Neural progenitor cell (in vitro differentiated cells): Measurements from ENCODE around the gene LELP1. TPM values are rescaled to one million over a fixed set of nuclear protein-coding genes. Genes with fewer than 3 reads are reported as not detected.

Experiments
- DNase-seq: peaks from one replicate; pipeline ENCODE4 v3.0.0-alpha.2; 2016; ENCODE audit warnings: low spot score
- H2AFZ ChIP-seq: fragments of 200-600 bp; sonication (generic); replicated peaks from 2 replicates; pipeline ENCODE4 v1.6.1; 2016; ENCODE audit warnings: antibody characterized with exemption
- H3F3A ChIP-seq: fragments of 200-600 bp; sonication (generic); 2 replicates; pipeline ENCODE4 v1.6.1; 2016; ENCODE audit warnings: antibody characterized with exemption, low read depth
- H3K27ac ChIP-seq: fragments of 200-600 bp; sonication (generic); 2 replicates; pipeline ENCODE4 v1.5.1; 2016; ENCODE audit warnings: mild to moderate bottlenecking
- H3K27me3 ChIP-seq: fragments of 200-600 bp; sonication (generic); 2 replicates; pipeline ENCODE4 v1.6.1; 2016; ENCODE audit warnings: mild to moderate bottlenecking, moderate library complexity
- H3K36me3 ChIP-seq: fragments of 200-600 bp; sonication (generic); 2 replicates; pipeline ENCODE4 v1.5.1; 2016
- H3K4me1 ChIP-seq: fragments of 200-600 bp; sonication (generic); 2 replicates; pipeline ENCODE4 v1.6.1; 2016; ENCODE audit warnings: mixed run types
- H3K4me2 ChIP-seq: fragments of 200-600 bp; sonication (generic); 2 replicates; pipeline ENCODE4 v1.6.1; 2016
- H3K4me3 ChIP-seq: fragments of 200-600 bp; sonication (generic); 2 replicates; pipeline ENCODE4 v1.5.1; 2016
- H3K79me2 ChIP-seq: fragments of 200-600 bp; sonication (generic); 2 replicates; pipeline ENCODE4 v1.6.1; 2016; ENCODE audit warnings: low read depth
- H3K9ac ChIP-seq: fragments of 200-600 bp; sonication (generic); 2 replicates; pipeline ENCODE4 v1.6.1; 2016
- H3K9me3 ChIP-seq: fragments of 200-600 bp; sonication (generic); 2 replicates; pipeline ENCODE4 v1.5.1; 2016; ENCODE audit warnings: low read depth
- H4K20me1 ChIP-seq: fragments of 200-600 bp; sonication (generic); 2 replicates; pipeline ENCODE4 v1.6.1; 2016; ENCODE audit warnings: low read depth
- H3K27ac Mint-ChIP-seq: 3 replicates; pipeline ENCODE4 v1.8.0; 2021; ENCODE audit warnings: mixed read lengths
- H3K27me3 Mint-ChIP-seq: 2 replicates; pipeline ENCODE4 v1.8.0; 2022; ENCODE audit warnings: low read depth, mild to moderate bottlenecking, inconsistent platforms, moderate library complexity, mixed read lengths; ENCODE audit not compliant: insufficient read depth
- H3K36me3 Mint-ChIP-seq: 3 replicates; pipeline ENCODE4 v1.8.0; 2021; ENCODE audit warnings: mixed read lengths
- H3K4me1 Mint-ChIP-seq: 3 replicates; pipeline ENCODE4 v1.8.0; 2021; ENCODE audit warnings: mixed read lengths
- H3K4me3 Mint-ChIP-seq: 3 replicates; pipeline ENCODE4 v1.8.0; 2021; ENCODE audit warnings: mild to moderate bottlenecking, moderate library complexity, mixed read lengths
- H3K9me3 Mint-ChIP-seq: 3 replicates; pipeline ENCODE4 v1.8.0; 2020; ENCODE audit warnings: mixed read lengths
- EZH2 ChIP-seq: fragments of 200-600 bp; sonication (generic); IDR thresholded peaks from 2 replicates; pipeline ENCODE4 v1.6.1; 2017; ENCODE audit warnings: antibody characterized with exemption, mild to moderate bottlenecking, moderate library complexity
- EZH2phosphoT487 ChIP-seq: fragments of 200-600 bp; sonication (generic); IDR thresholded peaks from 2 replicates; pipeline ENCODE4 v1.6.1; 2017; ENCODE audit warnings: antibody characterized with exemption
- total RNA-seq: library from RNA; depleted of rRNA; stranded (reverse); fragments of >200 nt; gene quantifications from 2 replicates; pipeline ENCODE4 v1.2.3, GENCODE V29; 2015; ENCODE audit warnings: low replicate concordance
- TF ChIP-seq, protein P1 (sequence below): fragments of 200-600 bp; sonication (generic); IDR thresholded peaks from 2 replicates; pipeline ENCODE4 v1.5.1; 2017; ENCODE audit warnings: antibody characterized with exemption, mild to moderate bottlenecking

Gene LELP1
- total RNA-seq, 1 donor from 2014 or later: not detected

DNA sequence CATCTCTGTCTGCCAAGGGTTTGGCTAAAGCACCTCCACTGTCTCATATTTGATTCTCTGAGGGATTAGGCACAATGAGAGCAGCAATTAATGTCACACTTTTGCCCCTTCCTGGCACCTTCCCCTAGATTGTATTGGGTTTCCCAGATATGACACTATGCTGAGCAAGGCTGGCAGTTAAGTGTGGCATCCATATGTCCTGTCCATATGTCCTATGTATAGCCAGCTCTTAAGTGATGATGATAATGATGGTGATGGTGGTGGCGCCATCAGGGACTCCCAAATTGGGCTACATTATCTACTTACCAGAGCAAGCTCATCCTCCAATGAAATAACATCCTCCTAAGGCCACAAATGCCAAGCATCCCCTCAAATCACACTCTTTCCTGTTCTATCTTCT lies 42.8 kb downstream of the LELP1 start:
- Histone ChIP-seq H3K27me3 (no peaks in the 10 kb centered on the region), H3K9ac (no peak overlapping the region), H3K36me3 (no peaks in the 10 kb centered on the region), H3K4me1 (no peaks in the 10 kb centered on the region), H3K79me2 (no peaks in the 10 kb centered on the region), H3K4me3 (no peak overlapping the region), H4K20me1 (no peaks in the 10 kb centered on the region), H3F3A (no peaks in the 10 kb centered on the region), H3K9me3 (no peaks in the 10 kb centered on the region), H2AFZ (no peak overlapping the region), H3K27ac (no peak overlapping the region), H3K4me2 (no peak overlapping the region)
- Mint-ChIP-seq H3K4me1 (no peaks in the 10 kb centered on the region), H3K27me3 (peaks cover 4% of the 10 kb centered on the region), H3K9me3 (no peaks in the 10 kb centered on the region), H3K27ac (no peak overlapping the region), H3K4me3 (no peak overlapping the region), H3K36me3 (no peaks in the 10 kb centered on the region)
- DNase-seq: no peak
- TF ChIP-seq EZH2 (no peak), EZH2phosphoT487 (no peak)
- TF ChIP-seq, protein P1, sequence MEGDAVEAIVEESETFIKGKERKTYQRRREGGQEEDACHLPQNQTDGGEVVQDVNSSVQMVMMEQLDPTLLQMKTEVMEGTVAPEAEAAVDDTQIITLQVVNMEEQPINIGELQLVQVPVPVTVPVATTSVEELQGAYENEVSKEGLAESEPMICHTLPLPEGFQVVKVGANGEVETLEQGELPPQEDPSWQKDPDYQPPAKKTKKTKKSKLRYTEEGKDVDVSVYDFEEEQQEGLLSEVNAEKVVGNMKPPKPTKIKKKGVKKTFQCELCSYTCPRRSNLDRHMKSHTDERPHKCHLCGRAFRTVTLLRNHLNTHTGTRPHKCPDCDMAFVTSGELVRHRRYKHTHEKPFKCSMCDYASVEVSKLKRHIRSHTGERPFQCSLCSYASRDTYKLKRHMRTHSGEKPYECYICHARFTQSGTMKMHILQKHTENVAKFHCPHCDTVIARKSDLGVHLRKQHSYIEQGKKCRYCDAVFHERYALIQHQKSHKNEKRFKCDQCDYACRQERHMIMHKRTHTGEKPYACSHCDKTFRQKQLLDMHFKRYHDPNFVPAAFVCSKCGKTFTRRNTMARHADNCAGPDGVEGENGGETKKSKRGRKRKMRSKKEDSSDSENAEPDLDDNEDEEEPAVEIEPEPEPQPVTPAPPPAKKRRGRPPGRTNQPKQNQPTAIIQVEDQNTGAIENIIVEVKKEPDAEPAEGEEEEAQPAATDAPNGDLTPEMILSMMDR: no peak

DNA sequence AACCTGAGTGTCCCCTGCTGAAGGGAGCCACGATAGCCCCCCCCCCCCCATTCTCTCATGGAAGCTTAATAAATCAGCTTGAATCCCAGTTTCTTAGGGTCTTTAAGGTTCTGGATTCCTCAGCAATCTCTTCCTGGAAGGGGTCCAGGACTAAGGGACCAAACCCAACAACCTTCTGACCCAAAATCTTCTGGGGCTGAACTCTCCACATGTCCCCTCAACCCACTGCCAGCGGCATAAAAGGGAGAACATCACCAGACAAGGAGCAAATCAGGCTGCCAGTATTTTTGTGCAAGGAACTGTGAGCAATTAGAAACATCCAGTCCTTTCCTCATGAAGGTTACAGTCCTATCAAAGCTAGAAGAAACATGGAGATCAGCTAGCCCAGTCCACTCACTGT lies 43.6 kb downstream of the LELP1 start:
- Histone ChIP-seq H3K36me3 (no peaks in the 10 kb centered on the region), H3F3A (no peaks in the 10 kb centered on the region), H3K27ac (no peak overlapping the region), H3K4me1 (no peaks in the 10 kb centered on the region), H3K27me3 (no peaks in the 10 kb centered on the region), H4K20me1 (no peaks in the 10 kb centered on the region), H3K4me2 (no peak overlapping the region), H3K79me2 (no peaks in the 10 kb centered on the region), H3K9me3 (no peaks in the 10 kb centered on the region), H2AFZ (no peak overlapping the region), H3K9ac (no peak overlapping the region), H3K4me3 (no peak overlapping the region)
- no peak for DNase-seq
- Mint-ChIP-seq H3K27me3 (peaks cover 3% of the 10 kb centered on the region), H3K36me3 (no peaks in the 10 kb centered on the region), H3K9me3 (no peaks in the 10 kb centered on the region), H3K4me3 (no peak overlapping the region), H3K27ac (no peak overlapping the region), H3K4me1 (no peaks in the 10 kb centered on the region)
- no peak for TF ChIP-seq EZH2phosphoT487
- no peak for TF ChIP-seq EZH2
- TF ChIP-seq, protein P1: no peak

DNA sequence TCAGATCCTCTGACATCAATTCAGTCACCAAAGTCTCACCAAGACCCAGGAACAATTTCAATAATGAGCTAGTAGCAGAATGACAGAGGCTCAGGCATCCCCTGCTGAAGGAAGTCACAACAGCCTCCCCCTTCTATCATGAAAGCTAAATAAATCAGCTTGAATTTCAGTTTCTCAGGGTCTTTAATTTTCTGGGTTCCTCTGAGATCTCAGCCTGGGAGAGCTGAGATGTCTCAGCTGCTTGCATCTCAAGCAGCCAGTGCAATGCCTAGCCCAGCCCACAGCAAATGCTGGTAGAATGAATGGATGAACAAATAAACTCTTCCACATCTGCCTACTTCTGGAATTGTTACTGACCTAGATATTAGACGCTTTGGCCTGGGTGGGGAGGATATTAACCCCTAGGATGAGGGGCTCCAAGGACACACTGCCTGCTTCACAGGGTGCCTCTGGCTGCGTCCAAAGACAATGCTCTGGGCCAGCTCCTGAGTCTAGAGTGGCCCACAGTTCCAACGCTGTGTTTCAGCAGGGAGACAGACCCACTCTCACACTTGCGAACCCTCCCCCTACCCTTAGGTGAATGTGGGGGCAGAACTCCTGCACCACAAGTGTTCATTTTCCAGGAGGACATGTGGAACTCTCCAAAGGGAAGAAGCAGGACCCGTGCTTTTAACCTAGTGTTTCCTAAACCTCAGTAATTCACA lies 45.1 kb downstream of the LELP1 start:
- H3K9me3 ChIP-seq: no peaks in the 10 kb centered on the region
- no peak overlapping the region for H3K9ac ChIP-seq
- H3K4me1 Mint-ChIP-seq: no peaks in the 10 kb centered on the region
- no peaks in the 10 kb centered on the region for H3K36me3 ChIP-seq
- H2AFZ ChIP-seq: no peak overlapping the region
- H3K27ac ChIP-seq: no peak overlapping the region
- H3K4me1 ChIP-seq: no peaks in the 10 kb centered on the region
- no peaks in the 10 kb centered on the region for H3K79me2 ChIP-seq
- no peak overlapping the region for H3K4me3 ChIP-seq
- peaks cover 3% of the 10 kb centered on the region for H3K27me3 Mint-ChIP-seq
- no peak overlapping the region for H3K27ac Mint-ChIP-seq
- H3K27me3 ChIP-seq: no peaks in the 10 kb centered on the region
- no peak overlapping the region for H3K4me2 ChIP-seq
- H3K36me3 Mint-ChIP-seq: no peaks in the 10 kb centered on the region
- H3K4me3 Mint-ChIP-seq: no peak overlapping the region
- TF ChIP-seq, protein P1: no peak
- no peaks in the 10 kb centered on the region for H4K20me1 ChIP-seq
- no peaks in the 10 kb centered on the region for H3K9me3 Mint-ChIP-seq
- H3F3A ChIP-seq: no peaks in the 10 kb centered on the region
- no peak for DNase-seq
